Inflammatory macrophage treated with lipopolysaccharide for 4 hours (primary cell): ENCODE measurements around the gene EPHA2.
"Not testable (repeated sequence)": the region's sequence is repeated elsewhere in the genome, so short reads cannot be mapped to it uniquely, and the experiment has no call there.

ENCODE experiments used
- DNase-seq: peaks from one replicate; pipeline ENCODE4 v3.0.0-alpha.2; 2020

Gene EPHA2

GRCh38 chr1:16155537-16156410 is at the start of gene EPHA2:
EPHA2 (minus strand) TSS chr1:16156069; CDS start chr1:16155932, 137 bp downstream.
- peak; percentile 40 for DNase-seq

GRCh38 chr1:16205334-16205671 is 49.4 kb upstream of the EPHA2 start:
- DNase-seq, result no peak

GRCh38 chr1:16204634-16205333 is 48.9 kb upstream of the EPHA2 start:
- DNase-seq, result no peak

- DNase-seq, result no peak
These were observed 48.3 kb upstream of the EPHA2 start for GRCh38 chr1:16204216-16204615.

- no peak for DNase-seq
These were observed 47.7 kb upstream of the EPHA2 start for GRCh38 chr1:16203550-16203949.

GRCh38 chr1:16202281-16203210 is 46.7 kb upstream of the EPHA2 start:
- no peak for DNase-seq

- no peak for DNase-seq
These were observed 43.8 kb upstream of the EPHA2 start for GRCh38 chr1:16199700-16200099.

- DNase-seq, result no peak
These were observed 43.3 kb upstream of the EPHA2 start for GRCh38 chr1:16199157-16199501.

- DNase-seq, result no peak
These were observed 42.7 kb upstream of the EPHA2 start for GRCh38 chr1:16198444-16199156.

- no peak for DNase-seq
These were observed 41.0 kb upstream of the EPHA2 start for GRCh38 chr1:16196874-16197273.

GRCh38 chr1:16196139-16196538 is 40.3 kb upstream of the EPHA2 start:
- DNase-seq, result not testable (repeated sequence)

GRCh38 chr1:16195518-16195905 is 39.6 kb upstream of the EPHA2 start:
- no peak for DNase-seq

GRCh38 chr1:16191916-16192546 is 36.2 kb upstream of the EPHA2 start:
- DNase-seq, result no peak

GRCh38 chr1:16191309-16191708 is 35.4 kb upstream of the EPHA2 start:
- DNase-seq, result no peak

GRCh38 chr1:16189921-16190621 is 34.2 kb upstream of the EPHA2 start:
- DNase-seq, result no peak

- no peak for DNase-seq
These were observed 33.1 kb upstream of the EPHA2 start for GRCh38 chr1:16189003-16189402.

GRCh38 chr1:16187748-16188401 is 32.0 kb upstream of the EPHA2 start:
- DNase-seq, result peak; percentile 55

- DNase-seq, result no peak
These were observed 30.9 kb upstream of the EPHA2 start for GRCh38 chr1:16186655-16187235.

- DNase-seq, result no peak
These were observed 28.9 kb upstream of the EPHA2 start for GRCh38 chr1:16184557-16185303.
